Left hindlimb (tissue), 1 donor: ENCODE results near the gene TGFBI.

Experiments
- DNase-seq: peaks from one replicate; pipeline ENCODE4 v3.0.0-alpha.2; 2018

TGFBI gene

DNA sequence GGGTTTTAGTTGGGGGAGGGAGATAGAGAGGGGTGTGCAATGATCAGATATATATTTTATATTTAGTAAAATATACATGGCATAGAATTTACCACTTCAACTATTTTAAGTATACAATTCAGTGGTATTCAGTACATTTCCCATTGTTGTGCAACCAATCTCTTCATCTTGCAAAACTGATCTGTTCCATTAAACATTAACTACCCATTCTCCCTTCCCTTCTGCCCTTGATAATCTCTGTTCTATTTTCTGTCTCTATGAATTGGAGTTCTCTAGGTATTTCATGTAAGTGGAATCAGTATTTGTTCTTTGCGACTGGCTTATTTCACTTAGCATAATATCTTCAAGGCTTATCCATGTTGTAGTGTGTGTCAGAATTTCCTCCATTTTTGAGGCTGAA is 38.6 kb downstream of the TGFBI start:
- no peak for DNase-seq

DNA sequence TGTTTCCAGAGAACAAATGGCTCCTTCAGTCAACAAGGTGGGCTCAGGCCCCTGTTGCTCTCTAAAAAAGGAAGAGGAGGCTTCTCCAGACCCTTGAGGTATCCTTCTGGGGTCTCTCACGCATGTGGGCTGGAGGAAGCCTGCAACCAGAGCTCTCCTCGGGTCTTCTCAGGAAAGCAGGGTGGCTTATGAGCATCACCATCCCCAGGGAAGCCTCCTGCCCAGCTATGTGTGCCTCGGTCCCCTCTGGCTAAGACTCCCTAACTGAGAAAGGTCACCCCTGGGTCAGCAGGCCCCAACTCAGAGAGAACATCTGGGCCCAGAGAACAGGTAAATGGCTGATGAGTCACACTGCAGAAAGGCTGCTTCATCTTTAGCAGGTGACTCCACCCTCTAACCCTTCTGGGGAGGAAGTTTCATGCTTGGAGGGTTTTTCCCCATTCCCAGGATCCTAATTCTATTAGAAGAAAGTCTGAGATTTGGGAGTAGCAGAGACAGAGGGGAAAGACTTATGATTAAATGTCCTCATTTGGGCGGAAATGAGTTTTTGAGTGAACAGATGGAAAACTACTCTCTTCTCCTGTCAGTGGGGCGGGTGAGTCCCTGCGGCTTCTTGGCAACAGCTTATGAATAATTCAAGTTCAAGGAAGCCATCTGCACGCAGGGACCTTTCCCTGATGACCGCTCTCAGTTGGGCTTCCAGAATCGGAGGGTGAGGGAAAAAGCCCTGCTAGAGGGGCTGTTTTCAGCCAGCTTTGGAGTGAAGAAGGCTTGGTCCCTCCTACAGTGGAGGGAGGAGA is 41.9 kb downstream of the TGFBI start:
- peak; percentile 77 for DNase-seq

DNA sequence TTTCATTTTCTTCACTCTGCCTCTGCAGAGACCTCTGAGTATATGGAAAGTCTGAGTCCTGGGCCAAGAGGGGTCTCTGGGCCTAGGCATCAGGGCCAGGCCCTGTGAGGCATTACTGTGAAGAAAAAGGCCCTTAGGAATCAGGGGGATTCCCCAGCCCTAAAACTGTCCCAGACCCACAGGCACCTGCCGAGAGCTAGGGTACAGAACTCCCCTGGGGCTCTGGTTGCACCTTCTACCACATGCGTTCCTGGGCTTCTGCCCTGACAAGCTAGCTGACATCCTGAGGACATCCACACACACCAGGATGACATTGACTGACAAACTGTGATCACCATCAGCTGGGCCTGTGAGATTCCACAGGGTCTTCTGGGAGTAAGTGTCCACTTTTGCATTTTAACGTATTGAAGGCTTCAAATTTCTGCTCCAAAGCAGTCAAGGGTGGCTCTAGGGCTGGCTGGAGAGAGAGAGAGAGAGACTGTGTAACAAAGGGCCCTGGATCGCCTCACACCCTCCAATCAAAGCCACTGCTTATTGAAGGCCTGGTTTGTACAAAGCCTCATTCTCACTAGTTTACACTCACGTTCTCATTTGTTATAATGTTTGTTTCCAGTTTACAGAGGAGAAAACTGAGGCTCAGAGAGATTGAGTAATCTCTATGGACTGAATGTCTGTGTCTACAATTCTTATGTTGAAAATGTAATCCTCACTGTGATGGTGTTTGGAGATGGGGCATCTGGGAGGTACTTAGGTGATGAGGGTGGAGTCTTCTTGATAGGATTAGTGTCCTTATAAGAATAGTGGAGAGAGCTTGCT is 45.1 kb downstream of the TGFBI start:
- no peak for DNase-seq

DNA sequence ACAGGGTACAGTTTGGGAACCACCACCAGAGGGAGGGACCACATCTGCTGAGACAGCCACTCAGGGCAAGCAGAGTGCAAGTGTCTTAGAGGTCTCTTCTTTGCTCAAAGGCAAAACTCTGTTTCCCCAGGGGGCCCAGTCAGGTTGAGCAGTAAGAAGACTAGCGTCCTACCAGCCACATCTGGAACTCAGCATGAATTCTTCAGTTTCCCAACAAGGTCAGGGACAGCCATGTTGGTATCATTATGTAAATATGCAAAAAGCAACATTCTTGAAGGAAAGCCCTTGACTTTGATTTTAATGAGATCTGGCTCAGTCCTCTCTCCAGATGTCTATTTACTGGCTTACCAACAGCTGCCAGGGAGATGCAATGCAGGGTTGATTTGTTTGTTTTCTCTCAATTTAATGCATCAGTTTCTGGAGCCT is 46.7 kb downstream of the TGFBI start:
- DNase-seq = no peak

DNA sequence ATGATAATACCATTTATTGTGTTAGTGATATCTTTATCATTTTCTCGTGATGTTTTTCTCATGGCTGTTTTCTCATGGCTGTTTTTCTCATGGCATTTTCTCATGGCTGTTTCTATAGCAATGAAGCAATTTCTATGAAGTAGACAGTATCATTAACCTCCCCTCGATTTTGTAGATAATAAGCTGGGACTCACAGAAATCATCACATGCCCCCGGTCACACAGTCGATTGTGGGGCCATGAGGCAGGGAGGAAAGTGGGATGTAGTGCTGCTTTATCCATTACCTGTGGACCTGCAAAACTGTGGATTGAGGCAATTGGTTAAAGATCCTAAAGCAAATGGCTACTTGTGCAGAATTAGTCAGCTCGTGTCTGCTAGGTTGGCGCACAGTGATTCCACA is 47.3 kb downstream of the TGFBI start:
- DNase-seq = no peak

DNA sequence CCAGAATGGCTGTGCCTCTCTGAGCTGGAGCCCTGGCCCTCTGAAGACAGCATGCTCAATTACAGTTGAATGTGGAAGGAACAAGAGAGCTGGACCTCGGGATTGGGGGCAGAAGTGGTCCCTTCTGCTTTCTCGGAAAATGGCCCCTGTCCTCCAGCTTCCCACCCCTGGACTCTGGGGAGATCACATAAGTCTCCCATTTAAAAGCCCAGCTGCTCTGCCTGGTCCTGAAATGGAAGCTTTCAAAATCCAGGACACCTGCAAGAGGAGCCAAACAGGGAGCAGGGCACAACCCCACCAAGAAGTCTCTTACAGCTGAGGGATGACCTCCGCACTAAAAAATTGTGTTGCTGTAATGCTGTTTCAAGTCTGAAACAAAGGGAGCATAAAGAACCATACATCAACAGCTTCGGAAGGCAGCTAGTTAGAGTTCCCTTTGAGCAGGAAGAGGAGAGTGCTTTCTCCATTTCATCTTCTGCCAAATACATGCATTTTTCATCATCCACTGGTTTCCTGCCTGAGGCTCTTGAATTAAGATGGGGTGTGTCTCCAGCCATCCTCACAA is 48.2 kb downstream of the TGFBI start:
- DNase-seq = no peak

DNA sequence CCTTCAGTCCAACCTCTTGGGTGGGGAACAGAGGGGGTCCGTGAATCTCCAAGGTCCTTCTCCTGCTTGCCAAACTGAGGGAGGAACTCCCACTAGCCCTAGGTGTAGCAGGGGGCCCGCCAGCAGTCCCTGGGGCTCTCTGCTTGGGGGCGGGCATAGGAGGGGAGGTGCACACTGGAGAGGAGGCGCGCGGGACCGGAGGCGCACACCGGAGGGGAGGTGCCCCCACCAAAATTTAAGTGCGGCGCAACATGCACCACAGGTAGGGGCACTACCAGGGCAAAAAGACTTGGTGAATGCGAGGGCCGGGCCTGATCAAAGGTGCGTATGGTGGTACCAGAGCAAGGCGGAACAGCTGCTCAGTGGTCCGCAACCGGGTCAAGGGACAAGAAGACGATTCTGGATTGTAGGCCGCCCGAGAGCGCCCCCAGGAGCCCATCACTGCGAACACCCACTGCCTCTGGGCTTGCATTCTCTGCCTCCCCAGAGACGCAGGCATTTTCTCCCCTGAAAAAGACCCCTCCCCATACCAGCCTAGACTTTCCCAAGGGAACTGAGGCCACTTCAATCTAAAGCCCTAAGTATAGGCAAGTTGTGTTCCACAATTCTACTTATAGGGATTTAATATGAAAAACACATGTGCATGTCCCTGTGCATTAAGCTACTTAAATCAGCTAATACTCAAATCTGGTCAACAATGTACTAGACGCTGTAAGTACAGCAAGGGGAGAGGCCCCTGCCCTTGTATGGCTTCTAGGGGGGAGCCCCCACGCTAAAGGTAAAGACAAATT is 50.6 kb downstream of the TGFBI start:
- DNase-seq = no peak

DNA sequence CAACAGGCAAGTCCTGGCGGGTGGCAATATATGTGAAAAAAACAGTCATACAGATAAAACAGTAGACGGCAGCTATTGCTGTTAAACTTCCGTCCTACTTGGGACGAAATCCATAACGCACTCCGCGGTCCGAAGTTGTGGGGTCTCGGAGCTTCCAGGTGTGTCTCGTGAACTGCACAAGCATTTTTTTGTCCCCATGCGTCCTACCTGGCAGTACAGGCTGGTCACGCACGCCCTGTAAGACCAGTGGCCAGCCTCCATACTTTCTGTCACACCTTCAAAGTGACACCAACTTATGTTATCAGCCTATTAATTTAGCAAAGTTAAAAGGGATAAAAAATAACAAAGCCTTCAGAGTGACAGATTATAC is 51.3 kb downstream of the TGFBI start:
- DNase-seq = no peak

DNA sequence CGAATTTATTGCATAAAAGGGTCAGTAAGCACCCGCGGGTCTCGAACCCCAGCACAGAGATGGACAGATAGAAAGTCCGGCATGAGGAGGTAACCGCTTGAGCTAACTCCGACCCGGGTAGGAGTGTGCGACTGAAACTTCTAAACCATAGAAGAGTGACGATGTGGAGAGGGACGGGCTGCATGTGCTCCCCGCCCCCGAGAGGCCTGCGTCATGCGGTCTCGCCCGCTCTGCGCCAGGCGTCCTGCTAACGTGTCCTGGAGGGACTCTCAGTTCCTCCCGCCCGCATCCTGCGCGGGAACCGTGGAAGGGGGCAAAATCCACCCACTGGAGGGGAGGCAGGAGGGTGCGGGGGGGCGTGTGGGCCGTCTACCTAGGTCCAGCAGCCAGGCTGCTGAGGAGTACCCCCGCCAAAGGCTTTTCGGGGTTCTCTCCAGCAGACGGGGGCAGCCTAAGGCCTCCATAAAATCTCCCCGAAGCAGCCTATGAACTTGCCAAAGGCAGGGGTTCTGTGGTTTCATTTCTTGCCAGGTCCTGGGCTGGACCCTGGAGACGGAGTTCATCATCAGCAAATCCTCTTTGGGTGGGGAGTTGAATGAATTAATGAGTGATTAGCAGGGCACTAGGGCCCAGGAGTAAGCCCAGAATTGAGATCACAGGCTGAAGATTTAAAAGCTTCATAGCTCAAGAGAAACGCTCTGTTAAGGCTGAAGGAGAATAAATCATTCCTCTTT is 51.9 kb downstream of the TGFBI start:
- DNase-seq = peak; percentile 96

DNA sequence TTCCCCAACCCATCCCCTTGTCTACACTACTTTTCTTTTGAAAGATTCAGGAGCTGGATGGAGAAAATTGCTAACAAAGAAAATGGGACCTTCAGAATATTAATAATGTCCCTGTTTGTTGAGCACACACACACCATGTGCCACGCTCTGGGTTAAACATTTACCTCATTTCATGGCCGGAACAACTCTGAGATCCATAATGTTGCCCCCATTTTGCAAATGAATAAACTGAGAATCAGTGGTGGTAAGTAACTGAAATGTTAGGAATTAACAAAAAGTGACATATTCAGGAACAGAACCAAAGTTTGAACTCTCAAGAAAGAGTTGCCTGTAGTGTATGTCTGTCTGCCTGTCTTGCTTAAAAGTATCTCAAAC is 52.4 kb downstream of the TGFBI start:
- no peak for DNase-seq

DNA sequence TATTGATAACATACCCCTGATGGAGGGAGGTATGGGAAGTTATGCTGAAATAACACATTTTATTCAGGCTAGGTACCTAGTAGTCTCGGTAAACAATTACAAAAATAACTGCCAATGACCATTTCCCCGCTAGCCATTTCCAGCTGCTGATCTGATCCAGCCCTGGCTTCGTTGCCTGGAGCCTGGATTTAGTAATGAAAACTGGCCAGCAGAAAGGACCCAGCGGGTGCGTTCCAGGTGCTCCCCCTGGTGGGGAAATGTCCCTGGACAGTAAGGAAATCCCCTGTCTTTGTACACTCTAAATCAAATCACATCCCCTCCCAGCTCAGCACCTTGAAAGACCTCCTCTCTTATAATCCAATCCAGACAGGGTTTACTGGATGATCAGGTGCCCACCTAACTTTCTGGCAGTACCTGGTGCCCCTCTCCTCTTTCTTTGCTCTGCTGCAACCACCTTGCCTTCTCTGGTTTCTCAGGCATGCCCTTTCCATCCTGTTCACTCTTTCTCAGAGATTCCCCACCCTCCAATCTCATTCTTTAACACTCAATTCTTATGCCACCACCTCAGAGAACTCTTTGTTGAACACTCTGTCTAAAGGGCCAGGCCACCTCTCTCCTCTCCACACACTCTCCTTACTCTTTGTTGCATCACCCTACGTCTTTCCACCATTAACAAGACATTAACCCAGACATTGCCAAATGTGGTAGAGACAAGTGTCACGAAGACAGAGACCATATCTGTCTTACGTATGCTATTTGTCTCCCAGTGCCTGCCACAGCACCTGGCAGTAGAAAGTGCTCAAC is 53.8 kb downstream of the TGFBI start:
- peak; percentile 58 for DNase-seq

DNA sequence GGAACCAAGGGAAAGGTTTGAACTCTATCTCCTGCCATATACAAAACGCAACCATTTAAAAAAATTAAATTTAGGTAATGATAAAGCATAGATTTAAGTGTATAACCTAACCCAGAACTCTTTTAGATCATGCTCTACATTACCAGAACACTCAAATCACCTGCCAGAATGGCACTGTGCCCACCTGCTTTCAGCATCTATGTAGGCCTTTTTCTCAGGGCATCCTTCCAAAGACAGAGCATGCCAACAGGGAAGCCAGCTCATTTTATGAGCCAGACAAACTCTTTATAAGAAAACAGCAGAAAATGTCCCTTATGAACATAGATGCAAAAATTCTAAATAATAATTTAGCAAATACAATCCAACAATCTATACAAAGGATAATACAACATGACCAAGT is 55.9 kb downstream of the TGFBI start:
- DNase-seq = no peak

DNA sequence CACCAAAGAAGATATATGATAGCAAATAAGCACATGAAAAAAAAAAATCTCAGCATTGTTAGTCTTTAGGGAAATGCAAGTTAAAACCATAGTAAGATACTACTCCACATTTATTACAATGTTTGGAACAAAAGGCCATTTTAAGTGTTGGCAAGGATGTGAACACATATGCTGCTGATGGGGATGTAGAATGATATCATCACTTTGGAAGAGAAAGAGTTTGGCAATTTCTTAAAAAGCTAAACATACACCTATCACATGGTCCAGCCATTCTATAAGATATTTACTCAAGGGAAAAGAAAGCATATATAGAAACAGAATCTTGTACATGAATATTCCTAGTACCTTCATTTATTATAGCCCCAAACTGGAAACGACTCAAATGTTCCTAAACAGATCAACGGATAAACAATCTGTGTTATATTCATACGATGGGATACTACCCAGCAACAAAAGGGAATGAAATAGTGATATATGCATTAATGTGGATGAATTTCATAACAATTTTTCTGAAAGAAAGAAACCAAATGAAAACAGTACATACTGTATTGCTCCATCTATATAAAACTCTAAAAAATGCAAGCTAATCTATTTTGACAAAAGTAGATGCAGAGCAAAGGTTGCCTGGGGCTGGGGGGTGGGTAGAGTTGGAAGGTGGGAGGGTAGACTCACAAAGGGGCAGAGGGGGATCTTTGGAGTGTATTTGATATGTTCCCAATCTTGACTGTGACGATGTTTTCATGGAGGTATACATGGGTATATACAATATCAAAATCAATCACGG is 58.2 kb downstream of the TGFBI start:
- DNase-seq = no peak

DNA sequence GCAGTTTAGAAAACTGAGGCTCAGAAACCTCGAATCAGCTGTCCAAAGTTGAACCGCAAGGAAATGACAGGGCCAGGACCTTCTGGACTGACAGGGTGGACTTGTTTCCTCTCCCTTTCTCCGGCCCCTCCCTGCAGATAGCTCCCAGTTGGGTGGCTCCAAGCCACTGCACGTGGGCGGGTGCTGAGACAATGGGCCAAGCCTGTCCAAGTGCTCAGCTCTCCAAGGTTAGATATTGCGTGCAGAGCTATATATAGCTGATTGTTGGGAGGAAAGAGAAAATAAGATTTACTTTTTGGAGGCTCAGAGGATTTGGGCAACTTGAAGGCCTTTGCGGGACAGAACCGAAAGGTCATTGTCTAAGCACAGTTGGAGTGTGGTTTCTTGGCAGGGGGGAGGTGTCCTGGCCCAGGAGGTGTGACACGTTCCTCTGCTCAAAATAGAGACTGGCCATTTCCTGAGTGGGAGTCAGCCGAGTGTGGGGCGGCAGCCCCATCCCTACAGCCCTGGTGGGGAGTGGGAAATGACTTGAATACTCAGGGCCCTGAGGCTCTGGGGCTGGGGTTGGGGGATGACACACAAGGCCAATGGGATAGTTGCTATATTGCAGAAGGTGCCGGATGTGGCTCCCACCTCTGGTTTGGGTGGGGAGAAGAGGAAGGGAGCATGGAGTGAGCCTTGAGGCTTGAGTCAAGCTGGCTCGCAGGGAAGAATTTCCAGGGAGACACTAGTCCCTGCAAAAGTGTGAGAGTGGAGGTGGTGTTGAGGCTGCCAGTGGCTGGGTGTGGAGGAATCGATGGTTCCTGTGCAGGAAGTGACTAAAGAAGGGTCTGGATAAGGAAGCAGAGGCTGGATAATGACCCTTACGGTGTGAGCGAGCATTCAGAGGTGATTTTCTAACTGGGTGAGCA is 59.4 kb downstream of the TGFBI start:
- DNase-seq = peak; percentile 85

DNA sequence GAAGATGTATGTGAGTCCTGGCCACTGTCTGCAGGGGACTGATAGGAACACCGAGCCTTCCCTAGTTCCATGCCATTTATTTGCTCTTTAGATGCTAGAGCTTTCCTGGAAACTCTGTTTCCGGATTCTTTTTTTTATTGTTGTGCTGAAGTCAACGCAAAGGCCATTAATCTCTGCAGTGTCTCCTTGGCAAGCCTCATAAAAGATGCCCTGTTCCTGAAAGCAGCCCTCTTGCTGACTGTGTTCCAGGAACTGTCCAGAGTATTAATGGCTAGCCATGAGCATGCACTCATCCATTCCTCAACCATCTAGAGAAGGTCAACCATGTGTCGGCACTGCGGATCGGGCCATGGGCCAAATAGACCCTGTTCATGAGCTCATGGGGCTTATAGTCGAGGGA is 61.0 kb downstream of the TGFBI start:
- DNase-seq = no peak

DNA sequence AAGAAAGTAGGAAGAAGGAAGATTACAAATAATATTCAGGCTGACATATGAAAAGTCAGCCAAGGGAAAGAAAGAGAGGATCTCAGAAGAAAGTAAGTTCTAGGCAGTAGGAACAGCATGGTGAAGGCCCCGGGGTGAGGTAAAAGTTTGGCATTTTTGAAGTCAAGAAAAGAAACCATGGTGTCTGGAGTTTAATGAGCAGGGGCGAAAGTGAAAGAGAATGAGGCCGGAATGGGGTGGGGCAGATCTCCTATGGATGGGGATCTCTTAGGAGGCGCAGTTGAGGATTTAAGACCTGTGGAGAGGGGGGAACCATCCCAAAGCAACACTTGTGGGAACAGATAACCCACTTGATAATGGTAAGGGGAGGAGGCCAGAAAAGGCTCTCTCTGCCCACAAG is 61.5 kb downstream of the TGFBI start:
- no peak for DNase-seq

DNA sequence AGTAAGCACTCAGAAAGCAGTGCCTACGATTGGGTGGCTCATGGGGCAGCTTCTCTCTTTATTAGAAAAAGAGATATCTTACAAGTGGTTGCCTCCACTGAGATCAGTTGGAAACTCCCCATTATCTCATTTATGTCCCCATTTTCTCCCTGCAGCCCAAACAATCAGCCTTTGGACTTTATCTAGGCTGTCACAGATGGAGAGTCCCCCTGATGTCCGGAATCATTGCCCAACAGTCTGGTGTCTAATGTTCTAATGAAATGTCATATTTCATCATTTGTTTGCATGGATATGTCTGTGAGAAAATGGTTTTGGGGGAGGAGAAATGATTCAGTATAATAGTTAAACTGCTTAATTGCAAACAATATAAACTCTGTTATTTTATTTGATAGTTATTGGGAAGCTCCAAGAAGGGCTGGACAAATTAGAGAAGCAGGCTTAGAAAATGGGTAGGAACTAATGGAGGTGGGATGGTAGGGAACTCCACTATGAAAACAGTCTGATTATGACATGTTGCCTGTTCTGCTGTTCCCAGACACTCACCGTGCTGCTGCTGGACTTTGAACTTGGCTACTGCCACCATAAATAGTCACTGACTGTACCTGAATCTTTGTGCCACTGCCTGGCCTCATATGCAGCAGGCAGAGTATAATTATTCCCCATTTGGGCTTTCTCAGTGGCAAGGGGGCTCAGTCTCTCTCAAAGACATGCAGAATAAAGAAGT is 65.6 kb downstream of the TGFBI start:
- no peak for DNase-seq

DNA sequence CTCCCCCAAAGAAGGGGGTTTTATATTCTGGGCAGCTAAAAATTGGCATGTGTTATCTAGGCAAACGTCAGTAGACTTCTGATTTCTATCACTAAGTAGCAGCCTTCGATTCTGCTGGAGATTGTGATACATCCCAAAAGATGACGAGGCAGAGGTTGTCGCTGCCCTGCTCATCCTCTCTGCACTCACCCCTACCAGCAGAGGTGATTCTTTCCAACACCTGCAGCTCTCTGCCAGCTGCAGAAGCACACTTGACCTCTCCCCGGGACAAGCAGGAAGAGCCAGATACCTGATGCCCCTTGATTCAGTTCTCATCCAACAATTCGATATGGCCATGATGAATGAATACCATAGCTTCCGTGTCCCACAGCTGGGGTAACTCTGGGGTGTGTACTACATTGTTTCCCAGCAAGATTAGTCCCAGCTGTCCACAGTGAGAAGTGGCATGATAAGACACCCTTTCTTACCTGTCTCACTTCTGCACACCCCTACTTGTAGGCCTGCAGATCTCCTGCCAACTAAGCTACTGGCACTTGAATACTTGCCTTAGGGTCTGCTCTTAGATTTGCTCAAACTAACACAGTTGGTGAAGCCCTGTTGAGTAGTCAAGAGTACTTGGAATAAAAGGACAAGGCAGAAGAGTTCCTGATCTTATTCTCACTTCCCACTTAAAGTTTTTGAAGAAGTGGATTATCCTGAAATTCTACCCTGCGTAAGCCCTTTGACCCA is 66.3 kb downstream of the TGFBI start:
- no peak for DNase-seq
